Endothelial cell of umbilical vein (primary cell): ENCODE results near the gene D2HGDH.

ENCODE experiments used
- CTCF ChIP-seq, 2 donors: IDR thresholded peaks; 1 replicate in 1 of 2; 2 replicates in 1 of 2; pipeline ENCODE4 v1.5.1; 2011; ENCODE audit warnings: low read length in 2 of 2, mild to moderate bottlenecking in 2 of 2, moderate library complexity in 2 of 2, control low read depth in 1 of 2, inconsistent platforms in 1 of 2, low read depth in 1 of 2; ENCODE audit not compliant: insufficient read depth in 1 of 2; ENCODE audit errors: extremely low read depth in 1 of 2
- EZH2 ChIP-seq: IDR thresholded peaks from 2 replicates; pipeline ENCODE4 v1.6.1; 2012; ENCODE audit warnings: borderline replicate concordance, low read depth, mild to moderate bottlenecking, moderate library complexity, low read length, inconsistent platforms; ENCODE audit not compliant: severe bottlenecking

DNA sequence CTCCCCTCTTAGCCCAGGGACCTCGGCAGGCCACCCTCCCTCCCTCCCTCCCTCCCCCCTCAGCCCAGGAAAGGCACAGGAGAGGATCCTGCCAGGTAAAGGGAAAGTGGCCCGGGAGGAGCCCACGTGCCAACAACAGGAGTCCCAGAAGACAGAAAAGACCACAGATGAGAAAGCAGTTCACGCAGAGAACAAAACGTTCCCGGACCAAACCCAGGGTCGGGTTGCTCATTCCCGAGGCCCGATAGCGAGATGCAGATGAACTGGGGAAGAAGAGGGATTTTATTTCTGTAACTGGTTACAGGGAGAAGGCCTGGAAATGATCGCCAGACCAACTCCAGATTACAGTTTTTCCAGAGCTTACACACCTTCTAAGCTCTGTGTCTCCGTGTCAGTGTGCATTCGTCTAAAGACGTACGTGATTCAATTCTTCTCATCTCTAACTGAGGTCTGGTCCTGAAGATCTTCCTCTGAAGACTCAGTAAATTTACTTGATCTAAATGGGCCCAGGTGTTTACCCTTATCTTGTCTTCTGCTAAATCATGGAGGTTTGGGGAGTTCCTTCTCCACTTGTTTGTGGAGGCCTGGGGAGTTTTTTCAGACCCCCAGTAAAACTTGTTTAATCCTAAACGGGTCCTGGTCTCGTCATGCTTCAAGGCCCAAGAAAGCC lies 73.8 kb downstream of the D2HGDH start:
- no peak for TF ChIP-seq EZH2
- no peak for TF ChIP-seq CTCF (IDR thresholded peaks at IDR 0.05; ENCODE audit: extremely low read depth in 1 of 2, insufficient read depth in 1 of 2, low read depth in 1 of 2, low read length in 2 of 2)
